Measurements from ENCODE around the gene ALKBH5.

The ALKBH5 gene

DNA sequence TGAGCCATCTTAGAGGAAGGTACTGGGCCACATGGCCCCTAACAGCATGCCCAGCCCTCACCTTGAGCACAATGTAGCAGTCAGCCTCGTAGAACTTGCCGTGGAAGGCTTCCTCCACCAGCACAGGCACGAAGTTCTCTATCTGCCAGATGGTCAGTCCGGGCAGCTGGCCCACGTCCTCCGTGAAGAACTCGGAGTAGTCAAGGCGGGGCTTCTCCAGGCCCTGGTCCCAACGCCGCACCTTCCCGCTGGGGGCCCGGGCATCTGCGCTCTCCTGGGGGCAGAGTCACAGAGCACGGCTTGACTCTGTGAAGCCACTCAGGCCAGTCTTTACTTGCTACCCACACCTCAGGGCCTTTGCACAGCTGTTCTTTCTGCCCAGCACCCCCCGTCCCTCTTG is 67.6 kb downstream of the ALKBH5 start:
- TF ChIP-seq, protein P1, sequence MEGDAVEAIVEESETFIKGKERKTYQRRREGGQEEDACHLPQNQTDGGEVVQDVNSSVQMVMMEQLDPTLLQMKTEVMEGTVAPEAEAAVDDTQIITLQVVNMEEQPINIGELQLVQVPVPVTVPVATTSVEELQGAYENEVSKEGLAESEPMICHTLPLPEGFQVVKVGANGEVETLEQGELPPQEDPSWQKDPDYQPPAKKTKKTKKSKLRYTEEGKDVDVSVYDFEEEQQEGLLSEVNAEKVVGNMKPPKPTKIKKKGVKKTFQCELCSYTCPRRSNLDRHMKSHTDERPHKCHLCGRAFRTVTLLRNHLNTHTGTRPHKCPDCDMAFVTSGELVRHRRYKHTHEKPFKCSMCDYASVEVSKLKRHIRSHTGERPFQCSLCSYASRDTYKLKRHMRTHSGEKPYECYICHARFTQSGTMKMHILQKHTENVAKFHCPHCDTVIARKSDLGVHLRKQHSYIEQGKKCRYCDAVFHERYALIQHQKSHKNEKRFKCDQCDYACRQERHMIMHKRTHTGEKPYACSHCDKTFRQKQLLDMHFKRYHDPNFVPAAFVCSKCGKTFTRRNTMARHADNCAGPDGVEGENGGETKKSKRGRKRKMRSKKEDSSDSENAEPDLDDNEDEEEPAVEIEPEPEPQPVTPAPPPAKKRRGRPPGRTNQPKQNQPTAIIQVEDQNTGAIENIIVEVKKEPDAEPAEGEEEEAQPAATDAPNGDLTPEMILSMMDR (IDR thresholded peaks at IDR 0.05; ENCODE audit: low read length) = no peak
- TF ChIP-seq EZH2 (IDR thresholded peaks at IDR 0.05; ENCODE audit: borderline replicate concordance, low read length) = no peak
- Histone ChIP-seq H3K4me2 (ENCODE audit: low read length) (no peak overlapping the region), H3K4me1 (ENCODE audit: insufficient read depth, low read length, severe bottlenecking) (no peaks in the 10 kb centered on the region), H3K27ac (ENCODE audit: low read depth, low read length, poor library complexity, severe bottlenecking) (no peak overlapping the region), H3K4me3 (ENCODE audit: low read depth, low read length, poor library complexity, severe bottlenecking) (no peak overlapping the region), H3K27me3 (ENCODE audit: insufficient read depth, low read length) (no peaks in the 10 kb centered on the region), H3K9me2 (ENCODE audit: low read depth, low read length) (no peaks in the 10 kb centered on the region), H4K20me1 (ENCODE audit: insufficient read depth, low read length) (no peaks in the 10 kb centered on the region), H3K9me3 (ENCODE audit: low read length) (no peaks in the 10 kb centered on the region), H2AFZ (ENCODE audit: low read length) (no peak overlapping the region), H3F3A (ENCODE audit: insufficient read depth, low read length) (no peaks in the 10 kb centered on the region), H3K36me3 (ENCODE audit: insufficient read depth, low read length) (peaks cover 74% of the 10 kb centered on the region), H3K79me2 (ENCODE audit: insufficient read depth, low read length) (no peaks in the 10 kb centered on the region), H3K9ac (ENCODE audit: low read length) (no peak overlapping the region)

DNA sequence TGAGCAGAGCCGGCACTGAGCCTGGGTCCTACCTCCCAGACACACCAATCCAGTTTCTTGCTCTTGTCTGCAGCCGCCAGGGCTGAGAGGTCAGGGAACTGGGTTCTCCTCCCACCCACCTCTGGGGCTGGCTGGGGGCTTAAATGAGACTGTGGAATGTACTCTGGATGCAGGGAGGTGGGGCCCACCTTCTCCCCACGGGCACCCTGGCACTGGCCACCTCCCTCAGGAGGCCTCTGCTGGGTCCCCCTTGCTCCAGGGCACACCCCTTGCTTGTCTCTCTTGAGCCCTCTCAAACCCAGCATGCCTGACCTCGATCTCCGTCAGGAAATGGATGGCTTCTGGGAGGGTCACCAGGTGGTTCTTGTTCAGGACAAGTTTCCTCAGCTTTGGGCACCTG is 68.5 kb downstream of the ALKBH5 start:
- H2AFZ ChIP-seq (ENCODE audit: low read length) = no peak overlapping the region
- H3K36me3 ChIP-seq (ENCODE audit: insufficient read depth, low read length) = peaks cover 67% of the 10 kb centered on the region; the same call in 1 of the 2 replicates
- TF ChIP-seq, protein P1 (IDR thresholded peaks at IDR 0.05; ENCODE audit: low read length) = no peak
- TF ChIP-seq EZH2 (IDR thresholded peaks at IDR 0.05; ENCODE audit: borderline replicate concordance, low read length) = no peak
- H3K9ac ChIP-seq (ENCODE audit: low read length) = no peak overlapping the region
- no peaks in the 10 kb centered on the region for H3K27me3 ChIP-seq (ENCODE audit: insufficient read depth, low read length)
- no peaks in the 10 kb centered on the region for H3F3A ChIP-seq (ENCODE audit: insufficient read depth, low read length)
- H3K79me2 ChIP-seq (ENCODE audit: insufficient read depth, low read length) = no peaks in the 10 kb centered on the region
- no peak overlapping the region for H3K4me3 ChIP-seq (ENCODE audit: low read depth, low read length, poor library complexity, severe bottlenecking)
- peaks cover 4% of the 10 kb centered on the region for H3K4me1 ChIP-seq (ENCODE audit: insufficient read depth, low read length, severe bottlenecking)
- no peak overlapping the region for H3K27ac ChIP-seq (ENCODE audit: low read depth, low read length, poor library complexity, severe bottlenecking)
- no peak overlapping the region for H3K4me2 ChIP-seq (ENCODE audit: low read length)
- no peaks in the 10 kb centered on the region for H4K20me1 ChIP-seq (ENCODE audit: insufficient read depth, low read length)
- no peaks in the 10 kb centered on the region for H3K9me2 ChIP-seq (ENCODE audit: low read depth, low read length)
- H3K9me3 ChIP-seq (ENCODE audit: low read length) = no peaks in the 10 kb centered on the region

DNA sequence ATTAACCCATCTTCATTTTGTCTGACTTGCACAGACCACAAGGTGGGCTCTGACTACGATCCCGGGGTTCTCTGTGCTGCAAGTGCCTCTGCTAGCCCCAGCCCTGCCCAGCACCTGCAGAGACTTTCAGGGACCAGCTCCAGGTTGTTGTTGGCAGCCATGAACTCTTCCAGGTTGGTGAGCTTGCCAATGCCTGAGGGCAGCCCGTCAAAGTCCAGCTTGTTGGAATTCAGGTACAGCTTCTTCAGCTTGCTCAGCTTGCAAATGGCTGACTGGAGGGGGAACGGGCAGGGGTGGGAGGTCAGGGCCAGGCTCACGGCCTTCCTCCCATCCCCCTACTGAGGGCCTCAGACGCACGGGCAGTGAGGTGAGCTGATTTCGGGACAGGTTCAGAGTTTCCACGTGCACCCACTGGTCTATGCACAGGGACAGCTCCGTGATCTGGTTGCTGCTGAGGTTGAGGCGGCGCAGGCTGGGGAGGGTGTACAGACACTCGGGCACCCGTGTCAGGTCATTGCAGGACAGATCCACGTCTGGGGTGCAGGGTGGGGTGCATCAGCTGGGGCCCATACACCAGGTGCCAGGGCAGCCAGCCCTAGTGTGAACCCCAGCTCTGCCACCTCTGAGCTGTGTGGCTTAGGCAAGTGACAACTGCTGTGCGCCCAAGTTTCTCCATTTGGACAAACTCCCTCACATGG is 69.7 kb downstream of the ALKBH5 start:
- no peaks in the 10 kb centered on the region for H3F3A ChIP-seq (ENCODE audit: insufficient read depth, low read length)
- no peaks in the 10 kb centered on the region for H4K20me1 ChIP-seq (ENCODE audit: insufficient read depth, low read length)
- H2AFZ ChIP-seq (ENCODE audit: low read length) = no peak overlapping the region
- no peak overlapping the region for H3K9ac ChIP-seq (ENCODE audit: low read length)
- H3K9me2 ChIP-seq (ENCODE audit: low read depth, low read length) = no peaks in the 10 kb centered on the region
- no peak overlapping the region for H3K27ac ChIP-seq (ENCODE audit: low read depth, low read length, poor library complexity, severe bottlenecking)
- no peak overlapping the region for H3K4me2 ChIP-seq (ENCODE audit: low read length)
- H3K4me1 ChIP-seq (ENCODE audit: insufficient read depth, low read length, severe bottlenecking) = peaks cover 10% of the 10 kb centered on the region
- H3K9me3 ChIP-seq (ENCODE audit: low read length) = no peaks in the 10 kb centered on the region
- no peaks in the 10 kb centered on the region for H3K79me2 ChIP-seq (ENCODE audit: insufficient read depth, low read length)
- H3K27me3 ChIP-seq (ENCODE audit: insufficient read depth, low read length) = no peaks in the 10 kb centered on the region
- no peak overlapping the region for H3K4me3 ChIP-seq (ENCODE audit: low read depth, low read length, poor library complexity, severe bottlenecking)
- TF ChIP-seq EZH2 (IDR thresholded peaks at IDR 0.05; ENCODE audit: borderline replicate concordance, low read length) = no peak
- TF ChIP-seq, protein P1 (IDR thresholded peaks at IDR 0.05; ENCODE audit: low read length) = no peak
- peaks cover 58% of the 10 kb centered on the region; the same call in 1 of the 2 replicates for H3K36me3 ChIP-seq (ENCODE audit: insufficient read depth, low read length)

Data from OCI-LY1 (cell line).